Right lobe of liver (tissue), 6 donors: ENCODE results near the gene SSBP3. TPM values are rescaled to one million over a fixed set of nuclear protein-coding genes. Genes with fewer than 3 reads are reported as not detected.

Experiments
- ATAC-seq, 4 donors: fragments of 200-7000 bp; cut with Tn5 transposase; one replicate each; pipeline ENCODE4 v1.9.1; 2020; ENCODE audit warnings: mild to moderate bottlenecking in 4 of 4, moderate library complexity in 4 of 4
- DNase-seq, 3 donors: peaks; one replicate each; pipeline ENCODE4 v3.0.0-alpha.2; 2020
- H3K27ac ChIP-seq, 3 donors: fragments of 200-600 bp; one replicate each; pipeline ENCODE4 v1.8.0; 2022
- H3K27me3 ChIP-seq, 2 donors: fragments of 200-600 bp; one replicate each; pipeline ENCODE4 v1.8.0; 2022
- H3K36me3 ChIP-seq, 4 donors: fragments of 200-600 bp; sonication (generic) in 1 of 4; one replicate each; pipeline versions ENCODE4 v1.5.1 to v1.8.0; 2017 to 2022; ENCODE audit warnings: control low read depth in 1 of 4
- H3K4me1 ChIP-seq, 4 donors: fragments of 200-600 bp; sonication (generic) in 1 of 4; one replicate each; pipeline versions ENCODE4 v1.5.1 to v1.8.0; 2017 to 2022; ENCODE audit warnings: control low read depth in 1 of 4
- H3K4me3 ChIP-seq, 3 donors: fragments of 200-600 bp; one replicate each; pipeline ENCODE4 v1.8.0; 2022
- H3K9me3 ChIP-seq, 4 donors: fragments of 200-600 bp; sonication (generic) in 1 of 4; one replicate each; pipeline versions ENCODE4 v1.5.1 to v1.8.0; 2017 to 2022; ENCODE audit warnings: control low read depth in 1 of 4
- CTCF ChIP-seq, 4 donors: fragments of 200-600 bp in 3 of 4; fragments of 450-650 bp in 1 of 4; IDR thresholded peaks; one replicate each; pipeline versions ENCODE4 v1.5.1 to v1.8.0; 2016 to 2022; ENCODE audit warnings: antibody characterized with exemption in 4 of 4, mild to moderate bottlenecking in 2 of 4
- POLR2A ChIP-seq: fragments of 450-650 bp; IDR thresholded peaks from one replicate; pipeline ENCODE4 v1.6.1; 2017; ENCODE audit warnings: antibody characterized with exemption, mild to moderate bottlenecking
- WGBS: methylation state at CpG from one replicate; pipeline ENCODE4 v1.1.6; 2018; ENCODE audit warnings: low coverage, low lambda C conversion rate; ENCODE audit not compliant: insufficient coverage; ENCODE audit errors: missing lambda C conversion rate; 5-methylcytosine and 5-hydroxymethylcytosine counted together
- intact Hi-C, 2 donors: fragments of 100-400 bp; cut with DNase I; formaldehyde crosslinking; loops; one replicate each; pipeline versions ENCODE4 v1.11.2 to v1.14.1; 2022
- total RNA-seq, 6 experiments: library from RNA; depleted of rRNA in 2 of 6; stranded (reverse); fragments of >200 nt in 2 of 6; fragmentation: NEBNext Ultra II Directional in 3 of 6; extraction: Animal tissue kit (Norgen Biotek cat#: 25700) in 3 of 6; gene quantifications; one replicate each; pipeline versions ENCODE4 v1.1.0 to v1.2.4, GENCODE V29; 2016 to 2023
- donor health status: DM: no; HTN: yes; CAD: no.
- donor health status: DM: no; HTN: no; CAD: no.
- donor health status: DM: no; HTN: no; CAD: no.
- donor health status: DM: no; HTN: yes; CAD: no.
- donor health status: DM: no; HTN: yes; CAD: no.

Gene SSBP3
- total RNA-seq, 6 experiments from 2014 or later: 19.4 to 34.1 (median 24.4) TPM

- ATAC-seq (no peak), DNase-seq (no peak)
- WGBS: 78% methylated on average over 3 of the region's 3 CpGs
- intact Hi-C loops: no loop called here
- Histone ChIP-seq H3K36me3 (no peaks in the 10 kb centered on the region), H3K4me3 (no peak overlapping the region), H3K9me3 (no peaks in the 10 kb centered on the region), H3K27me3 (no peaks in the 10 kb centered on the region), H3K4me1 (peaks cover 0 to 23% (median 5%) of the 10 kb centered on the region in 4 donors), H3K27ac (no peak overlapping the region)
- TF ChIP-seq CTCF (IDR thresholded peaks at IDR 0.05): no peak
- TF ChIP-seq POLR2A: no peak
Measured at GRCh38 chr1:54385727-54386022, 20.5 kb downstream of the SSBP3 start.

- ATAC-seq: peak in 2 of 4 donors; percentile 15 to 25
- H3K4me1 ChIP-seq: peaks cover 0 to 29% (median 7%) of the 10 kb centered on the region in 4 donors
- DNase-seq: no peak
- no peaks in the 10 kb centered on the region for H3K36me3 ChIP-seq
- intact Hi-C loops: no loop called here
- H3K9me3 ChIP-seq: no peaks in the 10 kb centered on the region
- no peak overlapping the region for H3K4me3 ChIP-seq
- 29% methylated on average over 7 of the region's 7 CpGs for WGBS
- H3K27ac ChIP-seq: no peak overlapping the region
- no peaks in the 10 kb centered on the region for H3K27me3 ChIP-seq
- TF ChIP-seq POLR2A (no peak), CTCF (IDR thresholded peaks at IDR 0.05) (no peak)
Measured at GRCh38 chr1:54384918-54385726, 21.1 kb downstream of the SSBP3 start.

- H3K27ac ChIP-seq: no peak overlapping the region
- intact Hi-C loops: no loop called here
- no peak overlapping the region for H3K4me3 ChIP-seq
- H3K9me3 ChIP-seq: no peaks in the 10 kb centered on the region
- TF ChIP-seq CTCF (IDR thresholded peaks at IDR 0.05) (no peak), POLR2A (no peak)
- H3K27me3 ChIP-seq: no peaks in the 10 kb centered on the region
- no peaks in the 10 kb centered on the region for H3K36me3 ChIP-seq
- ATAC-seq (no peak), DNase-seq (no peak)
- WGBS: 88% methylated on average over 2 of the region's 2 CpGs
- H3K4me1 ChIP-seq: peaks cover 0 to 36% (median 10%) of the 10 kb centered on the region in 4 donors
Measured at GRCh38 chr1:54384471-54384870, 21.7 kb downstream of the SSBP3 start.

GRCh38 chr1:54381524-54381923 is 24.7 kb downstream of the SSBP3 start:
- 85% methylated on average over 4 of the region's 4 CpGs for WGBS
- intact Hi-C loops: no loop called here
- H3K9me3 ChIP-seq: no peaks in the 10 kb centered on the region
- H3K4me3 ChIP-seq: no peak overlapping the region
- ATAC-seq: no peak
- no peaks in the 10 kb centered on the region for H3K27me3 ChIP-seq
- no peaks in the 10 kb centered on the region for H3K36me3 ChIP-seq
- TF ChIP-seq CTCF (IDR thresholded peaks at IDR 0.05): no peak
- TF ChIP-seq POLR2A: no peak
- DNase-seq: no peak
- H3K4me1 ChIP-seq: peaks cover 0 to 53% (median 21%) of the 10 kb centered on the region in 4 donors
- no peak overlapping the region for H3K27ac ChIP-seq
